Stimulated activated CD4-positive, alpha-beta T cell treated with anti-CD3 and anti-CD28 coated beads, Interleukin-1b, Interleukin-23, amount 100 ng/mL, for 48 hours (primary cell): ENCODE results near the gene ALG12.
A peak's percentile ranks its signal among the peaks of the same experiment; 100 is the strongest.

ENCODE experiments used
- DNase-seq: peaks from one replicate; pipeline ENCODE4 v3.0.0-alpha.2; 2020

ALG12 gene

GRCh38 chr22:49945042-49945794 lies 27.0 kb upstream of the ALG12 start:
- peak; percentile 74 for DNase-seq

- no peak for DNase-seq
Observed at GRCh38 chr22:49944399-49944891, 26.2 kb upstream of the ALG12 start.

- no peak for DNase-seq
Observed at GRCh38 chr22:49943771-49944398, 25.6 kb upstream of the ALG12 start.

DNA sequence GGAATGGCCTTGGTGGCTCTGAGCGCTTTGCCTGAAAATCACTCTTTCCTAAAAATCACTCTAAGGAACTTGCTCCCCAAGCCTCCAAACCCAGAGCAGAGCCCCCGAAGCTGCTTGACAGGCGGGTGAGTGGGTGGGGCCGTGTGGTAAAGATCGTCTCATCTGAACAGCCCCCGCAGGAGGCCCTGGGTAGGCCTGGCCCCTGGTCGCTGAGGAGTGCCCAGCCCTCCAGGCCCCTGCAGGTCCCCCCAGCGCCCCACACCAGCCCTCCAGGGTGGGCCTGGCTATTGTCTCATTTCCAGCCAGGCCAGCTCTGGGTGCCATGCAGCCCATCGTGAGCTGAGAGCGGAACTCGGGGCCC lies 25.1 kb upstream of the ALG12 start:
- DNase-seq, result no peak

DNA sequence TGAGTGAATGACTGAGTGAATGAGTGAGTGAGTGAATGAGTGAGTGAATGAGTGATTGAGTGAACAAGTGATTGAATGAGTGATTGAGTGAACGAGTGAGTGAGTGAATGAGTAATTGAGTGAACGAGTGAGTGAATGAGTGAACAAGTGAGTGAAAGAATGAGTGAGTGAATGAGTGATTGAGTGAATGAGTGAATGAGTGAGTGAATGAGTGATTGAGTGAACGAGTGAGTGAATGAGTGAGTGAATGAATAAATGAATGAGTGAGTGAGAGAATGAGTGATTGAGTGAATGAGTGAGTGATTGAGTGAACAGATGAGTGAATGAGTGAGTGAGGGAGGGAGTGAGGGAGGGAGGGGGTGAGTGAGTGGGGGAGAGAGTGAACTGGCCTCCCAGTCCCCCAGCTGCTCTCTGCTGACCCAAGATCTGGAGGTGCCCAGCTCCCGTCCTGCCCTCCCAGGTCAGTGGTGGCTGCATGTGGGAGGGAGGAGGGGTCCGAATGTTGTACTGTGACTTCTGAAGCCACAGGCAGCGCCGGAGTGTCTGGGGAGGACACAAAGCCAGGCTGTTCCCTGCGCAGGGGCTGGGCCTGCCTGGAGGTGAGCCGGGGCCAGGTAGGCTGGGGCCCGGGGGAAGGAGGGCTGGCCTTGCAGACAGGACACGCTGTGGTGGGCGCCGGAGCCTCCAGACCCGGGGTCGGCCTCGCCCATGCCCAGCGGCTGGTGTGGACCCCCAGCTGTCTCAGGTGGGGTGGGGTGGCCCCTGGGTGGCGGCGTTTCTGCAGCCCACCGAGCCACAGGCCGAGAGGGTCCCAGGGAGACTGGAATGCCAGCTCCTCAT lies 24.5 kb upstream of the ALG12 start:
- no peak for DNase-seq

- no peak for DNase-seq
Observed at GRCh38 chr22:49941507-49942316, 23.5 kb upstream of the ALG12 start.

DNA sequence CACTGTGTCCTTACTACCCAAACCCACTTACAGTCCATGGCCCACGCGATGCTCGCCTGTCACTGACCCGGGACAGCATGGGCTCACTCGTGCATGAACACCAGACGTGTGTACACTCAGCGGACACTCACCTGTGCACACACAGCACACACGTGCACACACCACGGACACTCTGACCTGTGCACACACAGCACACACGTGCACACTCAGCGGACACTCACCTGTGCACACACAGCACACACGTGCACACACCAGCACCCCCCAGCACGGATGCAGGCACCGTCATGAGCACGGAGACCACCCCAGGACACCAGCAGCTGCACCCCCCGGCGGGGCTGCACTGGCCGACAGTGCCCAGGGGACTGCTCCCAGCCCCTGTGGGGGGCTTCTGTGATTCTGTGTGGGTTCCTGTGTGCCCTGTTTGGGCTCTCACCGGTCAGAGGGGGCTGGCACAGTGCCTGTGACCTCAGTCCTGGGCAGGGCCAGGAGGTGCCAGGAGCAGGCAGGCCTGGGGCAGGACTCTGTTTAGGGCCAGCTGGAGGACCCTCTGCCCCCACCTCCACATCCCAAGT lies 20.4 kb upstream of the ALG12 start:
- DNase-seq, result no peak

GRCh38 chr22:49937758-49938564 lies 19.7 kb upstream of the ALG12 start:
- no peak for DNase-seq

DNA sequence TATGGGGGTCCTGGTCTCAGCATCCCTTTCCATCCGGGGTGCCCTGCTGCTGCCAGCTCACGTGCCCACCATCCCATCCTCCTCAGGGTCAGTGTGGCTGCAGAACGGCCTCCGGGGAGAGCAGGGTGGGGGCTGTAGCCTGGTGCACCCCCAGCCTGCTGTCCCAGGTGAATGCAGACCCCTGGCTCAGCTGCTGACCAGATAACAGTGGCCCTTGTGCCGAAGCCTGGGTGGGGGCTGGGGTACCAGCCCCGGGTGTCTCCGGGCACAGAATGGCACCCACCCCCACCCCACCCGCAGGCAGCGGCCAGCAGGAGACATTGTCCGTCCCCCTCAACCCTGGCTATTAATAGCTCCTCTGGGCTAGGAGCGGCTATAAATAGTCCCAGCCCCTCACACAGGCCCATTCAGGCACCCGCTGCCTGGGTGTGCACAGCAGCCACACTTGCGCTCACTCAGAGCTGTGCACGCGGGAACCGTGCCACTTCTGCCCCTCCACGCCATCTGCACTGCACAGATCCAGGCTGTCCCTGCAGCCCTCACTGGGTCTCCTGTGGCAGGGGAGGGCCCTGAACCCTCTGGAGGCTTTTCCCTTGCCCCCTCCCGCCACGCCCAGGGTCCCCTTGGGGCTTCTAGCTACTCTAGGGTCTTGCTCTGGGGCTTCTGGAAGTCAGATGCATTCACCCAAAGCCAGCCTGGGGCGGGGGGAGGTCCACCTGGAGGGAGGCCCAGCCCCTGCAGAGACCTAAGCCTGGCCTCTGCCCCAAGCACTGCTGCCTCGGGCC lies 18.9 kb upstream of the ALG12 start:
- no peak for DNase-seq

- DNase-seq, result peak; percentile 97
Observed at GRCh38 chr22:49936018-49936972, 18.1 kb upstream of the ALG12 start.

- DNase-seq, result no peak
Observed at GRCh38 chr22:49935561-49935960, 17.3 kb upstream of the ALG12 start.

- peak; percentile 91 for DNase-seq
Observed at GRCh38 chr22:49934891-49935557, 16.8 kb upstream of the ALG12 start.

GRCh38 chr22:49934160-49934890 lies 16.1 kb upstream of the ALG12 start:
- DNase-seq, result peak; percentile 54

- DNase-seq, result no peak
Observed at GRCh38 chr22:49933236-49934159, 15.3 kb upstream of the ALG12 start.

- DNase-seq, result peak; percentile 40
Observed at GRCh38 chr22:49930596-49931412, 12.6 kb upstream of the ALG12 start.

GRCh38 chr22:49929994-49930575 lies 11.8 kb upstream of the ALG12 start:
- DNase-seq, result no peak
